Activated CD4-positive, CD25-positive, alpha-beta regulatory T cell treated with anti-CD3 and anti-CD28 coated beads, Interleukin-2, amount 50 U/mL, for 72 hours (primary cell): Measurements from ENCODE around the gene TIE1.

Experiments used
- DNase-seq: peaks from one replicate; pipeline ENCODE4 v3.0.0; 2021

TIE1 gene

GRCh38 chr1:43313771-43314170 is 13.0 kb downstream of the TIE1 start:
- no peak for DNase-seq

GRCh38 chr1:43314233-43314632 is 13.5 kb downstream of the TIE1 start:
- DNase-seq, result no peak

- DNase-seq, result no peak
Measured at GRCh38 chr1:43315481-43315880, 14.7 kb downstream of the TIE1 start.

DNA sequence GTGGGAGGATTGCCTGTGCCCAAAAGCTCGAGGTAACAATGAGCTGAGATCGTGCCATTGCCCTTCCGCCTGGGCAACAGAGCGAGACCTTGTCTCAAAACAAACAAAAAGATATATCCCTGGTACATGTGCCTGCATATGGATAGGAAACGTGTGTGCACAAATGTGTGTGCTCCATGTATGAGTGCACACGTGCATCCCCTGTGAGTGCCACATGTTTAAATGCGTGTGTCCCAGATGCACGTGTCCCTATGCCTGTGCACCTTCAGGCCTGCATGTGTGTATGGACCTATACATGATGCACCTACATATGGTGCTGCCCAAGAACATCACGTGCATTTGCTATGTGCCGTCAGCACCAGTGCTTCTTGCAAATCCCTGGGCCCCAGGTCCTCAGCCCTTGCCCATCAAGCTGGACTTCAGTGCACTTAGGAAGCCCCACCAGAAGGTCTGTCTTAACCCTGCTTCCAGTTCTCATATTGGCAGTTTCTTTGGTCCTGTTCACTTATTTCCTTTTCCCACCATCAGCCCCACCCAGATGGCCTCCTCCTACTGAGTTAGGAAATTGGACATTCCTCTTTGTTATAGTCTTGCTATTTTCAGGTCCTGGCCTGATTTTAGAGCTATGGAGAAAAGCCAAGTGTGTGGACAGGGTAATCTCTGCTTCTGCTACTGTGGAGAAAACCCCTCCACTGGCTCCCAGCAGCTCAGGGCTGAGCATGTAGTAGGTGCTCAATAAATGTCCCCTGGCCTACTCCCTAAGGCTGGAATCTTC is 15.4 kb downstream of the TIE1 start:
- no peak for DNase-seq

DNA sequence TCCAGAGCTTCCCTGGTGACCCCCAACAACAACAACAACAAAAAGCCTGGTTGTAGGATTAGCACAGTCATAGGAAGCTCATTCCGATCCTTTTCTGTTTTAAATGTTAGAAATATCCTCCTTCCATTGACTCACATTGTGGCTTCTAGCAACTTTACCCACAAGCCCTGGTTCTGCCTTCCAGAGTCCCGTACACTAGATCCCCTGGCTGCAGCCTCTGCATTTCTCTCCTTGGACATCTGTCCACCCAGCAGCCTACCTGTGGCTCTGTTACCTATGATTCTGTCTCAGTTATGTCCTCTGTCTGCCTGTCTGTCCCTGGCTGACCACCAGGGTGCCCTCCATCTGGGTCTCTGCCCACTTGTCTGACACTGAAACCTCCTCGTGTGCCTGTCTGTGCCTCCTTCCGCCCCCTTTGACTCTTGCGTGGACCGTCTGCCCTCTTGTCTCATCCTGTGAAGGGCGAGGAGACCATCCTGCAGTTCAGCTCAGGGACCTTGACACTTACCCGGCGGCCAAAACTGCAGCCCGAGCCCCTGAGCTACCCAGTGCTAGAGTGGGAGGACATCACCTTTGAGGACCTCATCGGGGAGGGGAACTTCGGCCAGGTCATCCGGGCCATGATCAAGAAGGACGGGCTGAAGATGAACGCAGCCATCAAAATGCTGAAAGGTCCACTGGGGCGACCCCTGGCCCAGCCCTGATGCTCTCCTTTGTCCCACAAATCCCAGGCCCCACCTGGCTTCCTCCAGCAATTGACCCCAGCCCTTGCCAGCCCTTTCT is 16.1 kb downstream of the TIE1 start:
- no peak for DNase-seq

GRCh38 chr1:43317817-43318471 is 17.2 kb downstream of the TIE1 start:
- DNase-seq, result no peak

DNA sequence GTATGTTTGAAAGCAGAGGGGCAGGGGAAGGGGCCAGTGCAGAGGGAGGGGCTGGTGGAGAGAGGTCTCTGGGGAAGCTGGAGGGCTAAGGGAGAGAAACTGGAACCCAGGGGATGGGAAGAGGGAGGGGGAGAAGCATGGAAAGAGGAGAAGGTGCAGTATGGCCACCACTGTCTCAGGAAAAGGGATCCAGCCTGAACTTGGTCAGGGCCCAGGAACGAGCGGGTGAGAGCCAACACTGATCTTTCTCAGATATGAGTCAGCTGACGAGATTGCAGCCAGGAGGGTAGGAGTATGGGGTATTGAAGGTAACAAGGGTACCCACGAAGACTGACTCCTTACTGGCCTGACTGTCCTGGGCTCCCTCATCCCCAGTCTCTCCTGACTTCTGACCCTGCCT is 18.0 kb downstream of the TIE1 start:
- DNase-seq, result no peak

DNA sequence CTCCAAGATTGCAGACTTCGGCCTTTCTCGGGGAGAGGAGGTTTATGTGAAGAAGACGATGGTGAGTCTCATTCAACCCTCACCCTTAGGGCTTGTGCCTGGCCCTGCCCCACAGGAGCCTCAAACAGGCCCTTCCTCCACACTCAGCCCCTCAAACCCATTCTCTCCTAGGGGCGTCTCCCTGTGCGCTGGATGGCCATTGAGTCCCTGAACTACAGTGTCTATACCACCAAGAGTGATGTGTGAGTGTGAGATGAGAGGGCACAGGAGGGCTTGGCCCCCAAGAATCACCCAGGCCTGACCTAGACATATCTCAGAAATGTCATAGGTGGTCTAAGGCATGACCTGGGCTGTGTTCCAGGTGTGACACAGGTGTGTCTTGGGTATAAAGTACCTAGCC is 18.5 kb downstream of the TIE1 start:
- DNase-seq, result no peak

GRCh38 chr1:43319766-43320165 is 19.0 kb downstream of the TIE1 start:
- no peak for DNase-seq

- DNase-seq, result no peak
Measured at GRCh38 chr1:43321331-43321891, 20.6 kb downstream of the TIE1 start.

- no peak for DNase-seq
Measured at GRCh38 chr1:43322506-43322905, 21.7 kb downstream of the TIE1 start.

DNA sequence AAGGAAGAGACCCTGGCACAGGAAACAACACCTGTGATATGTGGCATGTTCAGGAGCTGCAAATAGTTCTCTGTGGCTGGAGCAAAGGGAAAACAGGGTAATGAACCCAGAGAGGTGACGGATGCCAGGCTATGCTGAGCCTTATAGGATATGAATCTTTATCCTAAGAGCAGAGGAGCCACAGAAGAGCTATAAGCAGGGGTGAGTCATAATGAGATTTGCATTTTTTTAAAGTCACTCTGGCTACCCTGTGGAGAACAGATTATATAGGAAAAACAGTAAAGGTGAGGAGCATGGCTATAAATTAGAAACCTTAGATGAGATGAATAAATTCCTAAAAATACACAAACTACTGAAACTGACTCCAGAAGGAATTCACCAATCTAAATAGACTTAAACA is 24.0 kb downstream of the TIE1 start:
- DNase-seq, result no peak

GRCh38 chr1:43325381-43325780 is 24.6 kb downstream of the TIE1 start:
- no peak for DNase-seq

DNA sequence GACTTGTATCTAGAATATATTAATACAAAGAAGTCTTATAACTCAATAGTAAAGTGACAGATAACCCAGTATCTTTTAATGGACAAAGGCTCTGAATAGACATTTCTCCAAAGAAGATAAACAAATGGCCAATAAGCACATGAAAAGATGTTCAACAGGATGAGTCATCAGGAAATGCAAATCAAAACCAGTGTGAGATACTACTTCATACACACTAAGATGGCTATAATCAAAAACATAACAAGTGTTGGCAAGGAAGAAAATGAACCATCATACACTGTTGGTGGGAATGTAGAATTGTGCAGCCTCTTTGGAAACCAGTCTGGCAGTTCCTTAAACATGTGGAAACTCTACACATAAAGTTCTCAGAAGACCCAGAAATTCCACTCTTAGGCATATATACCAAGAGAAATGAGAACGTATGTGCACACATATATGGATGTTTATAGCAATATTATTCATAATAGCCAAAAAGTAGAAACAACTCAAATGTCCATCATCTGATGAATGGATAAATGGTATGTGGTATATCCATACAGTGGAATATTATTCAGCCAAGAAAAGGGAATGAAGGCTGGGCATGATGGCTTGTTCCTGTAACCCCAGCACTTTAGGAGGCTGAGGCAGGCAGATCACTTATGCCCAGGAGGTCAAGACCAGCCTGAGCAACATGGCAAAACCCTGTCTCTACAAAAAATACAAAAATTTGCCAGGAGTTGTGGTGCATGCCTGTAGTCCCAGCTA is 26.9 kb downstream of the TIE1 start:
- no peak for DNase-seq

DNA sequence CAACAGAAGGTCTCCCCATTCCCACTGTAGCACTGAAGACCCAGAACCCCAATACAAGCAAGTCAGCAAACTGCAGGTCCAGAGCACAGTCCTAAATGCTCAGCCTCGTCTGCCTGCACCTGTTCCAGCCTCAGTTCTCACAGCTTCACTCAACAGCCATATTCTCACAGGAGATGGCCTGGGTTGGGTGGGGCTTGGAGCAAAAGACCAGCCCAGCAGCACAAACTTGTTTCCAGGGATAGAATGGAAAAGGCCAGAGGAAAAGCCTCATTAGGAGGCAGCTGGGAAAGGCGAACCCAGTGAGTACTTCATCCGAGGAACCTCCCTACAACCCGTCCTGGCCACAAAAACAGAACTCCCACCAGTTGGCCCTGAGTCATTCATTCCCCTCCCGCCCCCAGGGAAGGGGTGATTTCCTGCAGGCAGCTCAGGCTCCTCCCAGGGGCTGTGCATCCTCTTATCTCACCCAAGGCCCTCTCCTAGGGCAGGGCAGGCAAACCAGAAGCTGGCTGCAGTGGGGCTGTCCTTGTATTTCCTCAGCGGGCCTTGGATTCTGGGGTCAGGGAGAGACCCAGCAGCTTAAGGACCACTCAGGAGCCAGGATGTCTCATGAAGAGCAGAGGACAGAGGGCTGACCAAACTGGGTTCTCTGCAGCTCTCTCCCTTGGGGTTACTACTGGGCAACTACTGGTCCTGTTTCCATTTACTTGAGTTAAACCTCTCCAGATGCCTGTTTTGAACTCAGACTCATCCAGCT is 29.4 kb downstream of the TIE1 start:
- DNase-seq, result no peak

GRCh38 chr1:43331688-43332087 is 30.9 kb downstream of the TIE1 start:
- no peak for DNase-seq

GRCh38 chr1:43334453-43335205 is 33.8 kb downstream of the TIE1 start:
- no peak for DNase-seq

- DNase-seq, result no peak
Measured at GRCh38 chr1:43337588-43337987, 36.8 kb downstream of the TIE1 start, which contains the start of gene MPL. TSS of gene MPL (plus strand) at chr1:43337818. CDS start at chr1:43337849, 31 bp downstream.

- DNase-seq, result no peak
Measured at GRCh38 chr1:43338001-43338400, 37.2 kb downstream of the TIE1 start.

GRCh38 chr1:43339584-43340232 is 38.9 kb downstream of the TIE1 start:
- no peak for DNase-seq

- no peak for DNase-seq
Measured at GRCh38 chr1:43340559-43340958, 39.8 kb downstream of the TIE1 start.
